HEK293 (cell line): ENCODE data around the gene OR52E6.

ENCODE experiments used
- ZSCAN4 ChIP-seq: fragments of 450-650 bp; formaldehyde crosslinking; IDR thresholded peaks from 2 replicates; pipeline ENCODE4 v1.5.1; 2017; ENCODE audit warnings: missing biosample characterization, missing genetic modification characterization

The OR52E6 gene

GRCh38 chr11:5791165-5791564 is 50.5 kb downstream of the OR52E6 start, which contains the start of gene OR52N1 (continued):
- no peak for TF ChIP-seq ZSCAN4
